IPS DF 19.7 (cell line): ENCODE results near the gene BCAP29.
"Not testable (repeated sequence)": the region's sequence is repeated elsewhere in the genome, so short reads cannot be mapped to it uniquely, and the experiment has no call there.

ENCODE experiments used
- DNase-seq: peaks from one replicate; pipeline ENCODE4 v3.0.0-alpha.2; 2013; ENCODE audit warnings: low read depth, low spot score

BCAP29 gene, protein sequence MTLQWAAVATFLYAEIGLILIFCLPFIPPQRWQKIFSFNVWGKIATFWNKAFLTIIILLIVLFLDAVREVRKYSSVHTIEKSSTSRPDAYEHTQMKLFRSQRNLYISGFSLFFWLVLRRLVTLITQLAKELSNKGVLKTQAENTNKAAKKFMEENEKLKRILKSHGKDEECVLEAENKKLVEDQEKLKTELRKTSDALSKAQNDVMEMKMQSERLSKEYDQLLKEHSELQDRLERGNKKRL

DNA sequence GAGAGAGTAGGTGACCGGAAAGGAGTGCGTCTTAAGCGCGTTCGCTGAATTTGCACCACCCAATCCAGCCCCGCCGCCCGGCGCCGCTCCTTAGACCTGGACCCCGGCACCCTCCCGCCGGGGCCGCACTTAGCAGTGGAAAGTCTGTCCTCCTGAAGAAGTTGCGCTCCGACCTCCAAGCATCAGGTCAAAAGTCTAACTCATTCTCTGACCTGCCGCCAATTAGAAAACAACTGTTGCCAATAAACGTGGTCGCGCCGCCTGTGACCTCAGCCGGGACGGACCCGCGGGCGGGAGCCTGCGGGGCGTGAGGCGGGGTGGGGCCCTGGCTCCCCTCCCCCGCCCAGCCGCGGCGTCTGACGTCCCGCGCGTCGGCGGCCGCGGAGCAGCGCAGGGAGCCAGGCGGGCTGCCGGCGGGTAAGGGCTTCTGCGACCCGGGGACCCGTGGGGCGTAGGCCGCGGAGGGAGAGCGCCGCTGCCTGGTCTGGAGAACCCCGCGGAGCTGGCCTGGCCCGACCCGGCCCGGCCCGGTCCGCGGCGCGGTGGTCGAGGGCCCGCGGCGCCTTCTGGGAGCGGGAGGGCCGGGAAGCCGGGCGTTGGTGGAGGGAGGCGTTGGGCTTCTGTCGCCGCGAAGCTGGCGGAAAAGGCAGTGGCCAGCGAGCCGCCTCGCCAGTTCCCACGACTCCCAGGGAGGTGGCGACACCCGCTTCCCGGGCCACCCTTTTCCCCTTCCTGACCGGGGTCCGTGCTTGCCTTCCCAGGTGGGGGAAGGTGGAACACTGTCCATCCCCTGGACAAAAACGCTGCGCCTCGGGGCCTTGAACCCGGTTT is at the start of gene BCAP29:
TSS of gene BCAP29 (plus strand) at position 362 of the 831 bp plus-strand sequence. CDS start 527 bp downstream, outside the sequence.
- no peak for DNase-seq

DNA sequence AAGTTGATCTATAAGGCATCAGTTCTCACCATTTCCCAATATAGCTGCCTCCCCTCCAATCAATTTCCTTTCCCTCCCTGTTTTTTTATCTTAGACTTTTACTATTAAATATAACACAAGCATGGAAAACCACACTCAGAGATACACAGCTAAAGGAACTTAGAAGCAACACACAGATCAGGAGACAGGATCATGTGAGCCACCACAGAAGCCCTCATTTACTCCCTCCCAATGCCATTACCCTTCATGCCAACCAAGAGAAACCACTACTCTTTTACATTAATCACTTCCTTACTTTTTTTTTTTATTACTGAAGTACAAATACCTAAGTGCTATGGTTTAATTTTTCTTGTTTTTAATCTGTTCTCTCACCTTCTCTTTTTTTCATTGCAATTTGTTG is 49.3 kb upstream of the BCAP29 start:
- DNase-seq: no peak

DNA sequence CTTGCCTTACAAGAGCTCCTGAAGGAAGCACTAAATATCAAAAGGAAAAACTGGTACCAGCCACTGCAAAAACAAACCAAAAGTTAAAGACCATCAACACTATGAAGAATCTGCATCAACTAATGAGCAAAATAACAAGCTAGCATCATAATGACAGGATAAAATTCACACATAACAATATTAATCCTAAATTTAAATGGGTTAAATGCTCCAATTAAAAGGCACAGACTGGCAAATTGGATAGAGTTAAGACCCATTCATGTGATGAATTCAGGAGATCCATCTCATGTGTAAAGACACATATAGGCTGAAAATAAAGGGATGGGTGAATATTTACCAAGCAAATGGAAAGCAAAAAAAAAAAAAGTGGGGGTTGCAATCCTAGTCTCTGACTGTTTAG is 45.9 kb upstream of the BCAP29 start:
- no peak for DNase-seq

DNA sequence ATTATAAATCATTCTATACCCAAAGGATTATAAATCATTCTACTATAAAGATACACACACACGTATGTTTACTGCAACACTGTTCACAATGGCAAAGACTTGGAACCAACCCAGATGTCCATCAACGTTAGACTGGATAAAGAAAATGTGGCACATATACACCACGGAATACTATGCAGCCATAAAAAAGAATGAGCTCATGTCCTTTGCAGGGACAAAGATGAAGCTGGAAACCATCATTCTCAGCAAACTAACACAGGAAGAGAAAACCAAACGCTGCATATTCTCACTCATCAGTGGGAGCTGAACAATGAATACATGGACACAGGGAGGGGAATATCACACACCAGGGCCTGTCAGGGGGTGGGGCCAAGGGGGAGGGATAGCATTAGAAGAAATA is 42.8 kb upstream of the BCAP29 start:
- DNase-seq: not testable (repeated sequence)

DNA sequence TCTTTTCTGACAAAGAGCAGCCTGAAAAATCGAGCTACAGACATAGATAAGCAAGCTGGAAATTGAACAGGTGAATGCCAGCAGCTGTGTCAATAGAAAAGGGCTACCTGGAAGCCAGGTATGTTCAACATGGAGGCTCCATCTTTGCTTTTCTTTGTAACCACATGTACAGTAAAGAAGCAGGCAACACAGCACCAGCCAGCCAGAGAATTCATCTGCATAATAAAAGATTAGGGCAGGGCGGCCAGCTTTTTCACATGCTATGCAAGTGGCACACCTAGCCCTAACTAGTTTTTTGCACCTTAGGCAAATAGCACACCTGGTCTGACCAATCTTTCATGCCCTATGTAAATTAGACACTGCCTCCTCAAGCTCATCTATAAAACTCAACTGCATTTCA is 42.0 kb upstream of the BCAP29 start:
- DNase-seq: no peak

DNA sequence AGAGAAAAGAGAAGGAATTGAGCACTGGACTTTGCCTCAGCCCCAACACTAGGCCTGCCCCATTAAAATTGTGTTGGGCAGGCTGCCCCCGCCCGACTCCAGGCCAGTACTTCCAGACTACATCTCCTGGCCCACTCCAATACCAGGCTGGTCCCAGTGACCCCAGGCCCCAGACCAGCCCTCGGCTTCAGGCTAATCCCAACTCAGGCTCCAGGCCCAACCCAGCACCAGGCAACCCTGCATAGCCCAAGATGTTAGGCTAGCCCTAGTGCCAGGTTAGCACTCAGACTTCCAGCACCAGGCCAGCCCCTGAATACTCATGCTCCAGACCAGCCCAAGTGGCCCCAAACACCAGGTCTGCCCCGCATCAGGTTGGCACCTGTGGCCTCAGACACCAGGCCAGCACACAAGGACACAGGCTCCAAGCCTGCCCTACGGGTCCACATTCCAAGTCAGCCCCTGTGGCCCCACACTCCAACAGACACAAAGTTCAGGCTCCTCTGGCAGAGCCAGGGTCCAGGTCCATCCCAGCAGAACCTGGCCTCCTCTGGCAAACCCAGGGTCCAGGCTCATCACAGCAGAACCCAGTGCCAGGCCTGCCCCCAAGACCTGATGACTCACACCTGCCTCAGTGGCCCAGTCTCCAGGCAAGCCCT is 36.6 kb upstream of the BCAP29 start:
- DNase-seq: no peak

DNA sequence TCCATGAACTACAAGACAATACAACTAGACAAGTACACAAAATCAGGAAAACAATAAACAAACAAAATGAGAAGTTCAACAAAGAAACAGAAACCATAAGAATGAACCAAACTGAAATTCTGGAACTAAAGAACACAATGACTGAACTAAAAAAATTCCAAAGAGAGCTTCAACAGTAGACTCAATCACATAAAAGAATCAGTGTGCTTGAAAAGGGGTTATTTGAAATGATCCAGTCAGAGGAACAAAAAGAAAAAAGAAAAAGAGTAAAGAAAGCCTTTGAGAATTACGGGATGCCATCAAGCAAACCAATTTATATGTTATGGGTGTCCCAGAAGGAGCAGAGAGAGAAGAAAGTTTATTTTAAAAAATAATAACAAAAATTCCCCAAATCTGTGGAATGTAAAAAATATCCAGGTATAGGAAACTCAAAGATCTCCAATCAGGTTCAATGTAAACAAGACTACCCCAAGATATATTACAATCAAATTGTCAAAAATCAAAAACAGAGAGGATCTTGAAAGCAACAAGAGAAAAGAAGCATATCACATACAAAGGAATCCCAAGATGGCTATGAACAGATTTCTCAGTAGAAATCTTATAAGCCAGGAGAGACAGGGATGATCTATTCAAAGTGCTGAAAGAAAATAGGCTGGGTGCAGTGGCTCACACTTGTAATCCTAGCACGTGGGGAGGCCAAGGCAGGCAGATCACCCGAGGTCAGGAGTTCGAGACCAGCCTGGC is 35.0 kb upstream of the BCAP29 start:
- DNase-seq: no peak

DNA sequence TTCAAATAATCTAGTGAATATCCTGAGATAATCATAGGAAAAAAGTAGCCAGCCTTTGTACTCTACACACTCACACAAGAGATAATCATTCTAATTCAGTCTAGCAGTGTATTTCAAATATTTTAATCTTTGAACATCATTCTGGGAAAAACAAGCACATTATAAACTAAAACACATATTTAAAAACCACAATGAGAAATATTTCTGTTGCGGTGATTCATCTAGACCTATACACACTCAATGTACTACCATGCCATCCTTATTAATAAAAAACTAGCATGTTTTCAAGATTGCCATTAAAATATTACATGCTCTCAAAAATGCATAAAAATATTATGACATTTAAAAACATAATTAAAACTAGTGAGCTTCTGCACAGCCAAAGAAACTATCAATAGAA is 28.1 kb upstream of the BCAP29 start:
- no peak for DNase-seq

DNA sequence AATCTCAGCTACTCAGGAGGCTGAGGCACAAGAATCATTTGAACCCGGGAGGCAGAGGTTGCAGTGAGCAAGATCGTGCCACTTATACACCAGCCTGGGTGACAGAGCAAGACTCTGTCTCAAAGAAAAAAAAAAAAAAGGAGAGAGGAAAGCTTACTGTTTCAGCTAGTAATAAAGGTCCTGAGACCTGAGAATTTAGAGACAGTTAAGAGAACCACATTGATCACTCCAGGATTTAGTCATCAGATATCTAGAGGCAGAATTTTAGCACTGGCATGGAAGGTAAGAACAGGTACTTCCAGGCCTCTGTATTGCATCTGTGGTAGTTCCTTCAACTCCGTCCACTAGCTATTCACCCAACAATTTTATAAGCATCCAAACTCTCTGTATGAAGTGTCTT is 24.2 kb upstream of the BCAP29 start:
- no peak for DNase-seq

DNA sequence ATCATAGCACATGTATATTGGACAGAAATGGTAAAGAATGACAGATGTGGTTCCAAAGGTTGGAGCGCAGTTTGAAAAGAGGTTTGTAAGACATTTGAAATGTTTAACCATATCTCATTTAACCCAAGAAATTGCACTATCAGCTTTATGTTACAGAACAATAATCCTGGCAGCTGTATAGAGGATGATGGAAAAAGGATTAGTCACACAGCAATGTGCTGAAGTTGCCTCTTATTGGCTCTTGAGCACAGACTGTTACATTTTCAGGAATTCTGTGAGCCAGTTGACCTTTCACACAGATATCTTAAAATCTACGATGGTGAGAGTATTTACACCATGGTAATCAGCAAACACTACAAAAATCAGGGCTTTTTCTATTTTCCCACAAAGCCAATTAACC is 20.2 kb upstream of the BCAP29 start:
- no peak for DNase-seq

DNA sequence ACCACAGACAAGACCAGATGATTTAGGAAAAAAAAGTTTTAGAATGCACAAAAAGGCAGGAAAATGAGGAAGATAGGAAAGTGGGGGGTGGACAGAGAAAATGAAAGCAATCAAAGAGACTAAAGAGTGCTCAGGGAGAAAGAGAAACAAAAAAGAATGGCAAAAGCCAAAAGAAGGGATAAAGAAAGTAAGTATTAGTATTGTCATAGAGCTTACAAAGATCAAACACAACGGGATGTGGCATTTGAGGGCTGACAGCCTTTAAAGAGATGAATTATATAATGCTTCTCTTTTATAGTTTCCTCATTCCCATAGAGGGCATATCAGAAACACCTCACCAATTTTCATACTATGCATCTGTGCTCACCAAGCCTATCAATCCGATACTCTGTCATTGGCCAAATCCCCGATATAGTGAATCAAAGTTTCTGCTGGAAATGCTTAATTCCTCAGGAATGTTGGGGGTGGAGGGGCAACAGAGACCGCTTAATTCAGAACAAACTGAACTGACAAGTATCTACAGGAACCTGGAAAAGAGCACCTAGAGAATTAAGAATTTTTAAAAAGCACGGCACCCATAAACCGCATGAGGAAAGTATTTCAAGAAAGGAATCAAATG is 19.0 kb upstream of the BCAP29 start:
- DNase-seq: no peak

DNA sequence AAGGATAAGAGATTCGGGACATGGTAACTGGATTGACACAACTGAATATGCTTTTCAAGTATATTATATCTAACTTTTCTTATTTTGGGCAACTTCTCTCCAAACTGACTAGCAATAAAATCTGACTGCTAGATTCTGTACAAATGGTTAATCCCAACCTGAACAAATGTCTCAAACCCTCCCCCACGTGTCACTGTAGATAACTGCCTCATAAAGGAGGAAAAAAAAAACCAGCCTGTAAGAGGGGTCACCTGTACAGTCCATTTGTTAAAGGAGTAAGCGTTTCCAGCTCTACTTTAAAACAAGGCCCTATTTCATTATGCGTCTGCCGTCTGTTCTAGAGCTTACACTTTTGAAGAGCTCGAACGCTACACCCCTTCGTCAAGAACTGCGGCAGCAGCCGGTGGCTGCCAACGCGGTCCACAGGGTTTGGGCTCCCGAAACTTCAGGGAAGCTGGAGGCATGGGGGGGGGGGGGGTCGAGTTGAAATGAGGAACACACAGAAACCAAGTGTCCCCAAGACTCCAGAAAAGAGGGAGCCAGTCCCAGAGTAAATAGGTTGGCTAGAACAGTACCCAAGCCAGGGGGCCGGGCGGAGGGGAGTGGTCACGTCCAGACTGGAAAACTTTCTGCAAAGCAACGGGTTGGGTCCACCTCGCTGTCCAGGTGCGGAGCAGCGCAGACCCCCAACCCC is 16.8 kb upstream of the BCAP29 start:
- no peak for DNase-seq

DNA sequence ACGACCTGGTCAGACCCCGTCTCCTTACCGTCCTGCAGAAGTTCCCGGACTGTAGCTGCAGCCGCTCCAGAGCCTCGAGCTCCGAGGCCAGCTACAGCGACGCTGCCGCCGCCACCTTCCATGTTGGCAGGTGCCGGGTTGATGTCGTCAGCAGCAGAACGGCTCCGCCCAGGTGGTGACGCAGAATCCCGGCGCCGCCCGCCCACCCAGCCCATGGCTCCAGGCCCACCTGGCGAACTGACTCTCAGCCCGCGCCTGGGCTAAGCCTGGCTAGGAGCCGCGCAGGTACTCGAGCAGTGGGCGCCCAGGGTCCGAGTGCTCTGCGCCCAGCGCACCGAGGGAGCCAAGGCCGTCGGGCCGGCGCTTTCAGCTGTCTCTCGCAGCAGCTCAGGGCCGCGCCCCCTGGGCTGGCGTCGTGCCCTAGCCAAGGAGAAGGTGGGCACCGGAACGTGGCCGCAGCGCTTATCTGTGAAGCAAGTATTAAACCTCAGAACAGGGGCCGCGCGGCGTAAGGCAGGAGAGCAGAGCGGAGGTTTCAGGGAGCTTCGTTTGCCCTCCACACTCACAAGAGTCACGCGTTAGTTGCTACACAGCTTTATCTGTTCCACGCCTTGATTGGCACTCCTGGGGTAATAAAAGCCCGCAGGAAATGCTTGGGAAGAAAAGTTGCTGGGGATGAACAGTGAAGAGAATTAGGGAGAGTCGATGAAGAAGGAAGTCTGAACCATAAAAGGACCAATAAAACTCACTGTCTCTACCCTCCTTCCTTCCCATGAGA is 16.1 kb upstream of the BCAP29 start, which contains the start of the genes COG5 and DUS4L:
TSS of gene COG5 (minus strand) at position 146 of the 778 bp plus-strand sequence. CDS start at position 122, 24 bp downstream.
TSS of gene DUS4L (plus strand) at position 197 of the 778 bp plus-strand sequence. CDS start 3,100 bp downstream, outside the sequence.
- DNase-seq: no peak

DNA sequence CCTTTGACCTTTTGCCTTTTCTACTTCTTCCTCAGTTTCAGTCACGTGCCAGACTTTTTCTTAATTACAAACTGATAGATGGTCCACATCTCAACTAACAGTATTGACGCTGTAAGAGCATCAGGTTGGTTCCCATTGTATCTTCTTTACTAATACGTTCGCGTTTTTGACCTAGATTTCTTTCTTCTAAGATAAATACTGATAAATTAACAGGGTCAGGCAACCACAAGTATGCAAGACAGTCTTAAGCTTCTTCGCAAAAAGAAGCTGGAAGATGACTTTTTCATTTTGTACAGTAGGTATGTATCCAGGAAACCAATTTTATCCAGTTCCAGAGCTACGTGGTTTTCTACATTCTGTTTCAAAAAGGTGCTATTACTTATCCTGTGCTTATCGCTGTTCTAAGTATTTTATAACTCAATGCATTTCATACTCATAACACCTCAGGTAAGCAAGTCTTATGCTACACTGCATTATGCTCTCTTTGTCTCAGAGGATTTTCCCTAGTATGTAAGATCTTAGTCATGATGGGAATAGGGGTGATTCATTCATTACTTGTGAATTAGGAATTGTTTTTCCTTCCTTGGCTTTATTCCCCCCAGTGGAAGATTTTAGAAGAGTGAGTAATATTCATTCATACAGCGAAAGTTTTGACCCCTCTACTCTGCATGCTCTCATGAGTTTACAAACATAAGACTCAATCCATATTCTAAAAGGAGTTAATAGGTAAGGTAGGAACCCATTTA is 15.3 kb upstream of the BCAP29 start:
- DNase-seq: no peak

DNA sequence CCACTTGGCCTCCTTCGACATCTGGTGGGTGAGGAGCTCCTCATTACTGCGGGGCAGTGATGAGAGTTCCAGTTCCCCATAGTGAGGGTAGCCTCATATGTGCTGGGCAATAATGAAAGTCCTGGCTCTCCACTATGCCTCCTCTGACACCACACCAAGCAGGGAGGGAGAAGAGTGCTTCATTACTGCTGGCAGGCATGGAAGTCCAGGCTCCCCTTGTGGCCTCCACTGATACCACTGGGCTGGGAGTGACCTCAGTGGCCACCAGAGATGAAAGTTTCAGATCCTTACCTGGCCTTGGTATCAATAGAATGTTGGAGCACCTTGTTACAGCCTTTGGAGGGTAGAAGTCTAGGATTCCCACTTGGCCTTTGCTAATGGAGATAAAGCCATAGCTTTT is 9.7 kb upstream of the BCAP29 start:
- DNase-seq: no peak

DNA sequence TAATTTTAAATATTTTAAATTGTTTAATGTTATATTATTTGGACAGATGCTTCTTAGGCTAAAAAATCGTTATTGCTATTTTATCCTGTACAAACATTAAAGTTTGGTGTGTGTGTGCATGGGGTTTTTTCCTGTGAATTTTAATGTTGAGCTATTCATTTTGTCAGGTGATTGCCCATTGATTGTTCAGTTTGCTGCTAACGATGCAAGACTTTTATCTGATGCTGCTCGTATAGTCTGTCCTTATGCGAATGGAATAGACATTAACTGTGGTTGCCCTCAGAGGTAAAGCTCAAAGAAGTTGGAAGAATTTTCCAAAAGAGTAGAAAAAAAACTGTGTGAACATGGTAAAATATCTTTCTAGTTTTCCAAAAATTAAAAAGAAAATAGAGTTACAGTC is 6.5 kb upstream of the BCAP29 start:
- DNase-seq: no peak

DNA sequence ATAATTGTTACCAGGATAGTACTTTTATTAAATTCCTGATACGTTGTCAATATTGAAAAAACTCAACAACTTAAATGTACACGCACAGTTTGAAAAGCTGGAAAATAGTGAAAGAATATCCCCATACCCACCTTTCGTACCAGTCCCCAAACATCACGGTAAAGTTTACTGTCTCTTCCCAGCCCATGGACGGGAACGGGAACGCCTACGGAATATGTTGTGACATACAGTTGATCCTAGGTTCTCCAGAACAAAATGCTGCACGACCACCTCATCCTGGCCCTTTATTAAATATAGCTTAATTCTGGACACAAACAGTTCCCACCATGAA is 527 bp upstream of the BCAP29 start:
- no peak for DNase-seq

DNA sequence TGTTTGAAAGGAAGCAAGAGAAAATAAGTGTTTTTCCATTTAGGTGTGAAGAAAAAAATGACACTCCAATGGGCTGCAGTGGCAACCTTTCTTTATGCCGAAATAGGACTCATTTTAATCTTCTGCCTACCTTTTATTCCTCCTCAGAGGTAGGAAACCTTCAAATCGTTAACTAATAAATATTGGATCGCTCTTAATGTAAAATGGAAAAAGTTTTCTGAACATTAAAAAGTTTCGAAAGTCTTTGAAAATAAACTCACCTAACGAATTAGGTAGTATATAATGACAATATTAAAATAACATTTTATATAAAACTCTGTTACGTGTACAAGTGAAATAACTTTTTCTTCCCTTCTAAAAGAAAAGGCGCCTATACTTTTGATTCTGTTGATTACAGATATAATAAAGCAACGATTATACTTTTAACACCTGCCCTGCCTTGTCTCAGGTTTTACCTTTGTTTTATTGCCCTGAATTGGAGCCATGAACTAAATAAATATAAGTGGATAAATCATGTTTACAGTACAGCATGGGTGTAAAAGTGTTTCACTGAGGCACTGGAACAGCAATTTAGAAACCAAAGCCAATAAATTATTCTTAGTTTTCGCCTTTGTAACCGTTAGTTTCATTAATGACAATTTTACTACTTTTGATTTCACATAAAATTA is 804 bp downstream of the BCAP29 start:
- DNase-seq: no peak
